ENCODE results near the gene PPIL4.
A peak's percentile ranks its signal among the peaks of the same experiment; 100 is the strongest.

Gene PPIL4

DNA sequence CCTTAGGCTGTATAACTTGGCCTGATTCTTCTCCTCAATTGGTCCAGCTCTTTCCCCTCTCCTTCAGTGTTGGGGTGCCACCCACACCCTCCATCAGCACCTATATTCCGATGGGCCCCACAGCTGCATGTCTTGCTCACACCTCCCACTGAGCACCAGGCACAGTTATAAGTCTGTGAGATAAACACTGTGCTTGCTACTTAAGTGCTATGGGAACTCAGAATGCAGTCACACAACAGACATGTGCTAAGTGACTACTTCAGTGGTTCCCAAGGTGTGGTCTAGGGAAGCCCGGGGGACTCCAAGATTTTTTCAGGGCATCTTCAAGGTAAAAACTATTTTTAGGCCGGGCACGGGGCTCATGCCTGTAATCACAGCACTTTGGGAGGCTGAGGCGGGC, 68.3 kb downstream of the PPIL4 start:
- no peak overlapping the region for H3K4me3 ChIP-seq (ENCODE audit: insufficient read depth in 1 of 2, low read depth in 1 of 2, low read length in 2 of 2)
- no peak overlapping the region for H2AFZ ChIP-seq (ENCODE audit: low read depth, low read length)
- no peak overlapping the region for H3K27ac ChIP-seq (ENCODE audit: low read length, poor library complexity, severe bottlenecking)
- H4K91ac ChIP-seq (ENCODE audit: low read length) = no peak overlapping the region
- H2BK5ac ChIP-seq (ENCODE audit: low read depth, low read length, poor library complexity, severe bottlenecking) = no peak overlapping the region
- H3K14ac ChIP-seq (ENCODE audit: low read length in 2 of 2) = no peak overlapping the region
- DNase-seq = no peak
- no peak overlapping the region for H3K18ac ChIP-seq (ENCODE audit: low read depth in 1 of 2, low read length in 2 of 2)
- H3K79me1 ChIP-seq (replicated peaks; ENCODE audit: low read length, poor library complexity, severe bottlenecking) = no peaks in the 10 kb centered on the region
- no peak overlapping the region for H3K4ac ChIP-seq (ENCODE audit: low read depth in 1 of 2, low read length in 2 of 2)
- H4K8ac ChIP-seq (ENCODE audit: low read length) = no peak overlapping the region
- no peak overlapping the region for H3K4me2 ChIP-seq (ENCODE audit: low read length, poor library complexity, severe bottlenecking)
- no peak overlapping the region for H3K9ac ChIP-seq (ENCODE audit: low read length)
- H2BK120ac ChIP-seq (ENCODE audit: low read depth, low read length) = no peak overlapping the region
- peaks cover 11% of the 10 kb centered on the region for H3K4me1 ChIP-seq (ENCODE audit: control insufficient read depth, insufficient read depth, low read depth, low read length)
- H3K27me3 ChIP-seq (ENCODE audit: control insufficient read depth in 1 of 2, insufficient read depth in 1 of 2, low read length in 2 of 2) = peaks cover 0 to 22% of the 10 kb centered on the region in 2 experiments
- H2AK5ac ChIP-seq (ENCODE audit: low read length, severe bottlenecking) = no peak overlapping the region
- H3K9me3 ChIP-seq (ENCODE audit: control insufficient read depth, low read length) = no peaks in the 10 kb centered on the region
- no peak overlapping the region for H2BK12ac ChIP-seq (ENCODE audit: low read length in 2 of 2)
- H3K36me3 ChIP-seq (ENCODE audit: control insufficient read depth in 1 of 2, insufficient read depth in 2 of 2, low read depth in 1 of 2, low read length in 2 of 2) = no peaks in the 10 kb centered on the region
- WGBS = 70% methylated on average over 2 of the region's 5 CpGs
- no peak overlapping the region for H3K23ac ChIP-seq (ENCODE audit: low read length in 2 of 2)
- no peak overlapping the region for H2BK15ac ChIP-seq (ENCODE audit: low read depth, poor library complexity, severe bottlenecking)

- no peak overlapping the region for H3K9ac ChIP-seq (ENCODE audit: low read length)
- no peak overlapping the region for H4K8ac ChIP-seq (ENCODE audit: low read length)
- H3K79me1 ChIP-seq (replicated peaks; ENCODE audit: low read length, poor library complexity, severe bottlenecking) = no peaks in the 10 kb centered on the region
- H3K14ac ChIP-seq (ENCODE audit: low read length in 2 of 2) = no peak overlapping the region
- no peak overlapping the region for H3K4ac ChIP-seq (ENCODE audit: low read depth in 1 of 2, low read length in 2 of 2)
- H2BK120ac ChIP-seq (ENCODE audit: low read depth, low read length) = no peak overlapping the region
- H2BK12ac ChIP-seq (ENCODE audit: low read length in 2 of 2) = no peak overlapping the region
- no peak overlapping the region for H3K27ac ChIP-seq (ENCODE audit: low read length, poor library complexity, severe bottlenecking)
- no peak for DNase-seq
- peak overlapping the region; percentile 30 for H2BK15ac ChIP-seq (ENCODE audit: low read depth, poor library complexity, severe bottlenecking)
- no peaks in the 10 kb centered on the region for H3K9me3 ChIP-seq (ENCODE audit: control insufficient read depth, low read length)
- no peak overlapping the region for H2BK5ac ChIP-seq (ENCODE audit: low read depth, low read length, poor library complexity, severe bottlenecking)
- peaks cover 8% of the 10 kb centered on the region for H3K4me1 ChIP-seq (ENCODE audit: control insufficient read depth, insufficient read depth, low read depth, low read length)
- H3K4me3 ChIP-seq (ENCODE audit: insufficient read depth in 1 of 2, low read depth in 1 of 2, low read length in 2 of 2) = no peak overlapping the region
- H3K4me2 ChIP-seq (ENCODE audit: low read length, poor library complexity, severe bottlenecking) = no peak overlapping the region
- H4K91ac ChIP-seq (ENCODE audit: low read length) = no peak overlapping the region
- H3K18ac ChIP-seq (ENCODE audit: low read depth in 1 of 2, low read length in 2 of 2) = no peak overlapping the region
- no peak overlapping the region for H2AFZ ChIP-seq (ENCODE audit: low read depth, low read length)
- no peaks in the 10 kb centered on the region for H3K36me3 ChIP-seq (ENCODE audit: control insufficient read depth in 1 of 2, insufficient read depth in 2 of 2, low read depth in 1 of 2, low read length in 2 of 2)
- WGBS = 72% methylated on average over 5 of the region's 6 CpGs
- H2AK5ac ChIP-seq (ENCODE audit: low read length, severe bottlenecking) = no peak overlapping the region
- H3K27me3 ChIP-seq (ENCODE audit: control insufficient read depth in 1 of 2, insufficient read depth in 1 of 2, low read length in 2 of 2) = peaks cover 3 to 29% of the 10 kb centered on the region in 2 experiments
- H3K23ac ChIP-seq (ENCODE audit: low read length in 2 of 2) = no peak overlapping the region
Observed at GRCh38 chr6:149476789-149477455, 68.9 kb downstream of the PPIL4 start.

DNA sequence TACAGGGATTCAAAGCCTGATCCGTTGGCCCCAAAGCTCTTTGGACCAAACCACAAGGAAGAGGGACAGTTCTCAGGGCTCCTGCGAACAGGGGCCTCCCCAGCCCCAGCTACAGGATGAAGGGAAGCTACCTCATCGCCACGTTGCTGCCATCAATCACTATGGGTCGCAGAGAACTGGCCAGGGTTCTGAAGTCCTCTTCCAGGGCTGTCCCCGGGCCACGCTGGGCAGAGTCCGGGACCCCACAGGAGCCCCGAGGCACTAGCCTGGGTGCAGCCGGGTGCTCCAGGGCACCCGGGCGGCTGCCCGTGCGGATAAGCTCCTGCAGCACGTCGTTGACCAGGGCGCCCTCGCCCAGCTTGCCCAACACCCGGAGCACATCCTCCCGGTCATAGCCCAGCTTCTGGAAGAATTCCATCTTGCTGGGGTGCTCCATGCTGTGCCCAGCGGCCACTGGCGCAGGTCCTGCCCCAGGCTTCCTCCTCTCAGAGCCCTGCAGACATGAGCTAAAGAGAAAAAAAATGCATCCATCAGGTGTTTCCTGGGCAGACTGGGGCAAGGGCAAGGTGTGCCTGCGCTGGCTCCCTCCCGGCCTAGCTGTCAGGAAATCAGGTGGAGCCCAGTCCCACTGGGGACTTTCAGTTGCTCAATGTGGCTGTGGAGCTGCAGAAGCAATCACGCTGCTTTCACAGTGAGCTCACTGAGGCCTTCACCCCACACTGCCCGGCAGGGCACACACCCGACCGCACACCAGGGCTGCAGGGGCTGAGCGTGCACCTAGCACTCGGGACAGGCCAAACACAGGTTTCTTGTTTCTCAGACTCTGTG, 71.5 kb downstream of the PPIL4 start:
- no peak overlapping the region for H2AFZ ChIP-seq (ENCODE audit: low read depth, low read length)
- H3K27me3 ChIP-seq (ENCODE audit: control insufficient read depth in 1 of 2, insufficient read depth in 1 of 2, low read length in 2 of 2) = peaks cover 3 to 23% of the 10 kb centered on the region in 2 experiments
- no peak overlapping the region for H4K91ac ChIP-seq (ENCODE audit: low read length)
- no peak for DNase-seq
- H2BK12ac ChIP-seq (ENCODE audit: low read length in 2 of 2) = no peak overlapping the region
- H3K4me3 ChIP-seq (ENCODE audit: insufficient read depth in 1 of 2, low read depth in 1 of 2, low read length in 2 of 2) = no peak overlapping the region
- no peak overlapping the region for H2BK15ac ChIP-seq (ENCODE audit: low read depth, poor library complexity, severe bottlenecking)
- no peak overlapping the region for H3K4me2 ChIP-seq (ENCODE audit: low read length, poor library complexity, severe bottlenecking)
- H3K14ac ChIP-seq (ENCODE audit: low read length in 2 of 2) = no peak overlapping the region
- no peak overlapping the region for H2AK5ac ChIP-seq (ENCODE audit: low read length, severe bottlenecking)
- no peak overlapping the region for H3K4ac ChIP-seq (ENCODE audit: low read depth in 1 of 2, low read length in 2 of 2)
- H3K18ac ChIP-seq (ENCODE audit: low read depth in 1 of 2, low read length in 2 of 2) = no peak overlapping the region
- no peak overlapping the region for H4K8ac ChIP-seq (ENCODE audit: low read length)
- H3K9me3 ChIP-seq (ENCODE audit: control insufficient read depth, low read length) = no peaks in the 10 kb centered on the region
- H3K9ac ChIP-seq (ENCODE audit: low read length) = no peak overlapping the region
- WGBS = 91% methylated on average over 30 of the region's 30 CpGs
- H3K4me1 ChIP-seq (ENCODE audit: control insufficient read depth, insufficient read depth, low read depth, low read length) = peaks cover 8% of the 10 kb centered on the region
- no peaks in the 10 kb centered on the region for H3K36me3 ChIP-seq (ENCODE audit: control insufficient read depth in 1 of 2, insufficient read depth in 2 of 2, low read depth in 1 of 2, low read length in 2 of 2)
- no peak overlapping the region for H3K27ac ChIP-seq (ENCODE audit: low read length, poor library complexity, severe bottlenecking)
- H2BK120ac ChIP-seq (ENCODE audit: low read depth, low read length) = no peak overlapping the region
- H3K79me1 ChIP-seq (replicated peaks; ENCODE audit: low read length, poor library complexity, severe bottlenecking) = no peaks in the 10 kb centered on the region
- H2BK5ac ChIP-seq (ENCODE audit: low read depth, low read length, poor library complexity, severe bottlenecking) = no peak overlapping the region
- H3K23ac ChIP-seq (ENCODE audit: low read length in 2 of 2) = no peak overlapping the region
